Measurements from ENCODE around the gene MAPKAPK5.

The MAPKAPK5 gene

GRCh38 chr12:111868676-111869588, 26.9 kb downstream of the MAPKAPK5 start:
- TF ChIP-seq, protein P1, sequence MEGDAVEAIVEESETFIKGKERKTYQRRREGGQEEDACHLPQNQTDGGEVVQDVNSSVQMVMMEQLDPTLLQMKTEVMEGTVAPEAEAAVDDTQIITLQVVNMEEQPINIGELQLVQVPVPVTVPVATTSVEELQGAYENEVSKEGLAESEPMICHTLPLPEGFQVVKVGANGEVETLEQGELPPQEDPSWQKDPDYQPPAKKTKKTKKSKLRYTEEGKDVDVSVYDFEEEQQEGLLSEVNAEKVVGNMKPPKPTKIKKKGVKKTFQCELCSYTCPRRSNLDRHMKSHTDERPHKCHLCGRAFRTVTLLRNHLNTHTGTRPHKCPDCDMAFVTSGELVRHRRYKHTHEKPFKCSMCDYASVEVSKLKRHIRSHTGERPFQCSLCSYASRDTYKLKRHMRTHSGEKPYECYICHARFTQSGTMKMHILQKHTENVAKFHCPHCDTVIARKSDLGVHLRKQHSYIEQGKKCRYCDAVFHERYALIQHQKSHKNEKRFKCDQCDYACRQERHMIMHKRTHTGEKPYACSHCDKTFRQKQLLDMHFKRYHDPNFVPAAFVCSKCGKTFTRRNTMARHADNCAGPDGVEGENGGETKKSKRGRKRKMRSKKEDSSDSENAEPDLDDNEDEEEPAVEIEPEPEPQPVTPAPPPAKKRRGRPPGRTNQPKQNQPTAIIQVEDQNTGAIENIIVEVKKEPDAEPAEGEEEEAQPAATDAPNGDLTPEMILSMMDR (IDR thresholded peaks at IDR 0.05; ENCODE audit: low read length), result no peak
- TF ChIP-seq EZH2 (IDR thresholded peaks at IDR 0.05; ENCODE audit: borderline replicate concordance, low read length), result no peak
- H3F3A ChIP-seq (ENCODE audit: insufficient read depth, low read length), result no peaks in the 10 kb centered on the region
- no peak overlapping the region for H3K4me3 ChIP-seq (ENCODE audit: low read depth, low read length, poor library complexity, severe bottlenecking)
- H3K27ac ChIP-seq (ENCODE audit: low read depth, low read length, poor library complexity, severe bottlenecking), result no peak overlapping the region
- H3K27me3 ChIP-seq (ENCODE audit: insufficient read depth, low read length), result no peaks in the 10 kb centered on the region
- H3K4me1 ChIP-seq (ENCODE audit: insufficient read depth, low read length, severe bottlenecking), result no peaks in the 10 kb centered on the region
- H3K79me2 ChIP-seq (ENCODE audit: insufficient read depth, low read length), result peaks cover 7% of the 10 kb centered on the region; the same call in 1 of the 2 replicates
- no peaks in the 10 kb centered on the region for H4K20me1 ChIP-seq (ENCODE audit: insufficient read depth, low read length)
- H3K9me3 ChIP-seq (ENCODE audit: low read length), result 0 out of 2 replicates have a peak, but pooled peaks cover 2% of the 10 kb centered on the region
- no peak overlapping the region for H2AFZ ChIP-seq (ENCODE audit: low read length)
- no peaks in the 10 kb centered on the region for H3K9me2 ChIP-seq (ENCODE audit: low read depth, low read length)
- no peak overlapping the region for H3K4me2 ChIP-seq (ENCODE audit: low read length)
- no peak overlapping the region for H3K9ac ChIP-seq (ENCODE audit: low read length)
- H3K36me3 ChIP-seq (ENCODE audit: insufficient read depth, low read length), result peaks cover 87% of the 10 kb centered on the region

GRCh38 chr12:111869671-111870070, 27.6 kb downstream of the MAPKAPK5 start:
- 0 out of 2 replicates have a peak, but pooled peaks cover 3% of the 10 kb centered on the region for H3K79me2 ChIP-seq (ENCODE audit: insufficient read depth, low read length)
- no peaks in the 10 kb centered on the region for H3K27me3 ChIP-seq (ENCODE audit: insufficient read depth, low read length)
- H3F3A ChIP-seq (ENCODE audit: insufficient read depth, low read length), result no peaks in the 10 kb centered on the region
- H3K9ac ChIP-seq (ENCODE audit: low read length), result no peak overlapping the region
- no peak overlapping the region for H3K4me3 ChIP-seq (ENCODE audit: low read depth, low read length, poor library complexity, severe bottlenecking)
- no peaks in the 10 kb centered on the region for H3K9me2 ChIP-seq (ENCODE audit: low read depth, low read length)
- H3K27ac ChIP-seq (ENCODE audit: low read depth, low read length, poor library complexity, severe bottlenecking), result no peak overlapping the region
- TF ChIP-seq EZH2 (IDR thresholded peaks at IDR 0.05; ENCODE audit: borderline replicate concordance, low read length), result no peak
- TF ChIP-seq, protein P1 (IDR thresholded peaks at IDR 0.05; ENCODE audit: low read length), result no peak
- H3K9me3 ChIP-seq (ENCODE audit: low read length), result 0 out of 2 replicates have a peak, but pooled peaks cover 2% of the 10 kb centered on the region
- no peaks in the 10 kb centered on the region for H3K4me1 ChIP-seq (ENCODE audit: insufficient read depth, low read length, severe bottlenecking)
- H2AFZ ChIP-seq (ENCODE audit: low read length), result no peak overlapping the region
- H3K36me3 ChIP-seq (ENCODE audit: insufficient read depth, low read length), result peaks cover 88% of the 10 kb centered on the region
- no peaks in the 10 kb centered on the region for H4K20me1 ChIP-seq (ENCODE audit: insufficient read depth, low read length)
- H3K4me2 ChIP-seq (ENCODE audit: low read length), result no peak overlapping the region

GRCh38 chr12:111870216-111870615, 28.2 kb downstream of the MAPKAPK5 start:
- no peaks in the 10 kb centered on the region for H3K4me1 ChIP-seq (ENCODE audit: insufficient read depth, low read length, severe bottlenecking)
- H3K79me2 ChIP-seq (ENCODE audit: insufficient read depth, low read length), result no peaks in the 10 kb centered on the region
- 0 out of 2 replicates have a peak, but pooled peaks cover 2% of the 10 kb centered on the region for H3K9me3 ChIP-seq (ENCODE audit: low read length)
- H3K27ac ChIP-seq (ENCODE audit: low read depth, low read length, poor library complexity, severe bottlenecking), result no peak overlapping the region
- no peak overlapping the region for H2AFZ ChIP-seq (ENCODE audit: low read length)
- no peaks in the 10 kb centered on the region for H4K20me1 ChIP-seq (ENCODE audit: insufficient read depth, low read length)
- peaks cover 83% of the 10 kb centered on the region for H3K36me3 ChIP-seq (ENCODE audit: insufficient read depth, low read length)
- H3K9ac ChIP-seq (ENCODE audit: low read length), result no peak overlapping the region
- H3K4me2 ChIP-seq (ENCODE audit: low read length), result no peak overlapping the region
- TF ChIP-seq, protein P1 (IDR thresholded peaks at IDR 0.05; ENCODE audit: low read length), result no peak
- no peak for TF ChIP-seq EZH2 (IDR thresholded peaks at IDR 0.05; ENCODE audit: borderline replicate concordance, low read length)
- no peaks in the 10 kb centered on the region for H3K9me2 ChIP-seq (ENCODE audit: low read depth, low read length)
- no peaks in the 10 kb centered on the region for H3F3A ChIP-seq (ENCODE audit: insufficient read depth, low read length)
- H3K27me3 ChIP-seq (ENCODE audit: insufficient read depth, low read length), result no peaks in the 10 kb centered on the region
- H3K4me3 ChIP-seq (ENCODE audit: low read depth, low read length, poor library complexity, severe bottlenecking), result no peak overlapping the region
